ENCODE data around the gene DUSP28. TPM values are rescaled to one million over a fixed set of nuclear protein-coding genes. Genes with fewer than 3 reads are reported as not detected.
A peak's percentile ranks its signal among the peaks of the same experiment; 100 is the strongest.

The DUSP28 gene
- total and polyA plus RNA-seq, 9 donors: 2.7 to 9.9 (median 4.3) TPM

DNA sequence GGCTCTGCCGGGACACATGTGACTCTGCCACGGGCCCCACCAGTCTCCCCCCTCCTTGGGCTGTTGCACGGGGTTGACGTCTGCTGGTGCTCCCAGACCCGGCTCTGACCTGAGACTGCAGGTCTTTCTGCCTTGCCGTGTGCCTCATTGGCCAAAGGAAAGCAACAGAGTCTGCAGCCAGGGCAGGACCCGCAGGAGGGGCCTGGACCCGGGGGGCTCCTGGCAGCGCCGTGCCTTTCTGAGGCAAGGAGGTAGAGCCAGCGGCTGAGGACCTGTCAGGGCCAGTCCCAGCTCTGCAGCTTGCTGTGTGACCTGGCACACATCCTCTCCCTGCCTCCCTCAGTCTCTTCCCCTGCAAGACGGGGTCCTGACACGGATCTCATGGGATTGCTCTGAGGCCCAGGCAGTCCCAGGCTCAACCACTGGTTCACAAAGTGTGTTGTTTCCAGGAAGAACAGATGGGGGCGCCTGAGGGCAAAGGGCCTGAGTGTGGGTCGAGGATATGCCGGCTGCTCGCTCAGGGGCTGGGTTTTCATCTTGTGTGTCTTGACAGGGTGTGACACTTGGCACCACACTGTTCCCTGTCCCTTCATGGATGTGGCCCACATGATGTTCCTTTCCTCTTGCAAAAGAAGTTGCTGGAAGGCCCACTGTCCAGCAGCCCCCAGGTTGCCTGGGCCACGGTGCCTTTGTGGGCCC, 35.4 kb downstream of the DUSP28 start:
- no peaks in the 10 kb centered on the region for H3K27me3 ChIP-seq
- H3K9me3 ChIP-seq: no peaks in the 10 kb centered on the region
- H3K4me3 ChIP-seq: no peak overlapping the region
- H3K36me3 ChIP-seq: no peaks in the 10 kb centered on the region
- peak overlapping the region in 1 of 2 donors; percentile 7 for H3K27ac ChIP-seq
- intact Hi-C loops (cut with DNase I): no loop called here
- 65 to 70% (median 66%) methylated on average over 18 of the region's 18 CpGs for WGBS, 3 donors
- DNase-seq: peak in 4 of 5 donors; percentile 6 to 49 (median 20)
- TF ChIP-seq, protein P1, sequence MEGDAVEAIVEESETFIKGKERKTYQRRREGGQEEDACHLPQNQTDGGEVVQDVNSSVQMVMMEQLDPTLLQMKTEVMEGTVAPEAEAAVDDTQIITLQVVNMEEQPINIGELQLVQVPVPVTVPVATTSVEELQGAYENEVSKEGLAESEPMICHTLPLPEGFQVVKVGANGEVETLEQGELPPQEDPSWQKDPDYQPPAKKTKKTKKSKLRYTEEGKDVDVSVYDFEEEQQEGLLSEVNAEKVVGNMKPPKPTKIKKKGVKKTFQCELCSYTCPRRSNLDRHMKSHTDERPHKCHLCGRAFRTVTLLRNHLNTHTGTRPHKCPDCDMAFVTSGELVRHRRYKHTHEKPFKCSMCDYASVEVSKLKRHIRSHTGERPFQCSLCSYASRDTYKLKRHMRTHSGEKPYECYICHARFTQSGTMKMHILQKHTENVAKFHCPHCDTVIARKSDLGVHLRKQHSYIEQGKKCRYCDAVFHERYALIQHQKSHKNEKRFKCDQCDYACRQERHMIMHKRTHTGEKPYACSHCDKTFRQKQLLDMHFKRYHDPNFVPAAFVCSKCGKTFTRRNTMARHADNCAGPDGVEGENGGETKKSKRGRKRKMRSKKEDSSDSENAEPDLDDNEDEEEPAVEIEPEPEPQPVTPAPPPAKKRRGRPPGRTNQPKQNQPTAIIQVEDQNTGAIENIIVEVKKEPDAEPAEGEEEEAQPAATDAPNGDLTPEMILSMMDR (IDR thresholded peaks at IDR 0.05): no peak
- no peak for TF ChIP-seq POLR2A (IDR thresholded peaks at IDR 0.05)
- TF ChIP-seq EP300 (IDR thresholded peaks at IDR 0.05): no peak
- H3K4me1 ChIP-seq (ENCODE audit: insufficient read depth): peaks cover 5% of the 10 kb centered on the region

DNA sequence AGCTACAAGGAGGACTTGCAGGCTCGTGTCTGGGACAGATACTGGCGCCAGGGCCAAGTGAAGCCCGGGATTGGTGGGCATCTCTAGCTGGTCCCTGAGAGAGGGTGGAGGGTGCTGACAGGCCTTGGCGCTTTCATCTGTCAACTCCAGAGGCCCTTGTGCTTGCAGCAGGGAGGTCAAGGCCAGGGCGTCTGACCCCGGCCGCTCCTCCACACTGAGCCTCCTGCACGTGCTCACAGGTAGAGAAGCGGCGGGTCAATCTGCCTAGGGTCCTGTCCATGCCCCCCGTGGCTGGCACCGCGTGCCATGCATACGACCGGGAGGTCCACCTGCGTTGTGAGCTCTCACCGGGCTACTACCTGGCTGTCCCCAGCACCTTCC, 35.9 kb downstream of the DUSP28 start:
- TF ChIP-seq EP300 (IDR thresholded peaks at IDR 0.05) (no peak), POLR2A (IDR thresholded peaks at IDR 0.05) (no peak)
- TF ChIP-seq, protein P1 (IDR thresholded peaks at IDR 0.05): no peak
- no peak overlapping the region for H3K4me3 ChIP-seq
- no peaks in the 10 kb centered on the region for H3K9me3 ChIP-seq
- peak in 2 of 5 donors; percentile 5 to 47 for DNase-seq
- H3K27me3 ChIP-seq: no peaks in the 10 kb centered on the region
- intact Hi-C loops (cut with DNase I): no loop called here
- peaks cover 5% of the 10 kb centered on the region for H3K4me1 ChIP-seq (ENCODE audit: insufficient read depth)
- no peaks in the 10 kb centered on the region for H3K36me3 ChIP-seq
- no peak overlapping the region for H3K27ac ChIP-seq
- 80 to 90% (median 83%) methylated on average over 17 of the region's 17 CpGs for WGBS, 3 donors

DNA sequence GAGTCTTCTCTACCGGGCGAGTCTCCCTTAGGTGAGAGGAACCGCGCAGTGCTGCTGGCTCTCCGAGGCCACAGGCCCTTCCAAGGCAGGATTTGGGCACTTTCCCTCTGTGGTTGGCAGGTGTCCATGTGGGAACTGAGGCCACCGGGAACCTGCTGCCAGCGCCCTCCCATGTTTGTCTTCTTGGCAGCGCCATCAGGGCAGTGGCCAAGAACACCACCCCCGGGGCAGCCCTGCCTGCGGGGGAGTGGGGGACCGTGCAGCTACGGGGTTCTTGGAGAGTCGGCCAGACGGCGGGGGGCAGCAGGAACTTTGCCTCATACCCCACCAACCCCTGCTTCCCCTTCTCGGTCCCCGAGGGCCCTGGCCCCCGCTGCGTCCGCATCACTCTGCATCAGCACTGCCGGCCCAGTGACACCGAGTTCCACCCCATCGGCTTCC, 36.4 kb downstream of the DUSP28 start:
- Histone ChIP-seq H3K36me3 (no peaks in the 10 kb centered on the region), H3K4me1 (ENCODE audit: insufficient read depth) (peaks cover 5% of the 10 kb centered on the region), H3K27me3 (no peaks in the 10 kb centered on the region), H3K9me3 (no peaks in the 10 kb centered on the region), H3K4me3 (no peak overlapping the region), H3K27ac (no peak overlapping the region)
- TF ChIP-seq EP300 (IDR thresholded peaks at IDR 0.05) (no peak), POLR2A (IDR thresholded peaks at IDR 0.05) (no peak)
- TF ChIP-seq, protein P1 (IDR thresholded peaks at IDR 0.05): no peak
- DNase-seq: peak in 4 of 5 donors; percentile 7 to 73 (median 22)
- intact Hi-C loops (cut with DNase I): no loop called here
- 70 to 84% (median 76%) methylated on average over 22 to 23 of the region's 23 CpGs for whole genome bisulfite sequencing, 3 donors

DNA sequence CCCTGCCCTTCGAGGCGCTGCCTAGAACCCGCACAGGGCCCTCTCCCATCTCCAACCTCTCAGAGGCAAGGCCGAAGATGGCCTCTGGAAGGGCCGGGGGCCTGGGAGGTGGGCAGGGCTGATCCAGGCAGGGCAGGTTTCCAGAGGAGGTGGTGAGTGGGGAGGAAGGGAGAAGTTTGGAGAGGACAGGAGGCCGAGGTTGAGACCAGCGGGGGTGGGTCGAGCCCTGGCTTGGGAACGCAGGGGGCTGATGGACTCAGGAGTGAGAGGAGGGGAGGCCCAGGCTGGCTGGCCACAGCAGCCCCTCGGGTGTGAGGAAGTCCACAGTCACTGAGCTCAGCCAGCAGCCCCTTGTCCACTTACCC, 36.9 kb downstream of the DUSP28 start:
- peak in 2 of 5 donors; percentile 14 to 41 for DNase-seq
- no peaks in the 10 kb centered on the region for H3K9me3 ChIP-seq
- WGBS, 3 donors: 83 to 87% (median 86%) methylated on average over 10 of the region's 10 CpGs
- H3K27me3 ChIP-seq: no peaks in the 10 kb centered on the region
- H3K36me3 ChIP-seq: no peaks in the 10 kb centered on the region
- H3K4me1 ChIP-seq (ENCODE audit: insufficient read depth): peaks cover 5% of the 10 kb centered on the region
- intact Hi-C loops (cut with DNase I): no loop called here
- TF ChIP-seq EP300 (IDR thresholded peaks at IDR 0.05): no peak
- no peak for TF ChIP-seq POLR2A (IDR thresholded peaks at IDR 0.05)
- TF ChIP-seq, protein P1 (IDR thresholded peaks at IDR 0.05): no peak
- H3K4me3 ChIP-seq: no peak overlapping the region
- no peak overlapping the region for H3K27ac ChIP-seq

All from ovary (tissue), 9 donors.